ENCODE data around the gene PSMD2.
"Not testable (repeated sequence)": the region's sequence is repeated elsewhere in the genome, so short reads cannot be mapped to it uniquely, and the experiment has no call there.

Gene PSMD2

GRCh38 chr3:184261854-184262763, 36.9 kb upstream of the PSMD2 start:
- Mint-ChIP-seq H3K27me3 (peaks cover 4% of the 10 kb centered on the region), H3K4me3 (peak overlapping the region; percentile 74), H3K9me3 (no peaks in the 10 kb centered on the region), H3K4me1 (peaks cover 25% of the 10 kb centered on the region), H3K36me3 (ENCODE audit: insufficient read depth) (peaks cover 9% of the 10 kb centered on the region), H3K27ac (ENCODE audit: low read depth) (no peak overlapping the region)
- ATAC-seq (replicated peaks; ENCODE audit: extremely low read depth, poor library complexity, severe bottlenecking) (peak; percentile 7), DNase-seq (ENCODE audit: low spot score in 2 of 2) (no peak)

- Mint-ChIP-seq H3K9me3 (no peaks in the 10 kb centered on the region), H3K27ac (ENCODE audit: low read depth) (no peak overlapping the region), H3K27me3 (peaks cover 11% of the 10 kb centered on the region), H3K4me1 (peaks cover 25% of the 10 kb centered on the region), H3K4me3 (peak overlapping the region; percentile 74), H3K36me3 (ENCODE audit: insufficient read depth) (peaks cover 9% of the 10 kb centered on the region)
- DNase-seq (ENCODE audit: low spot score in 2 of 2), result no peak
- no peak for ATAC-seq (replicated peaks; ENCODE audit: extremely low read depth, poor library complexity, severe bottlenecking)
Measured at GRCh38 chr3:184262764-184263179, 36.3 kb upstream of the PSMD2 start.

- not testable (repeated sequence) for H3K36me3 Mint-ChIP-seq (ENCODE audit: insufficient read depth); ATAC-seq (replicated peaks; ENCODE audit: extremely low read depth, poor library complexity, severe bottlenecking); DNase-seq (ENCODE audit: low spot score in 2 of 2); H3K4me1 Mint-ChIP-seq; H3K4me3 Mint-ChIP-seq; H3K27ac Mint-ChIP-seq (ENCODE audit: low read depth); H3K9me3 Mint-ChIP-seq
- peaks cover 30% of the 10 kb centered on the region for H3K27me3 Mint-ChIP-seq
Measured at GRCh38 chr3:184267249-184267648, 31.8 kb upstream of the PSMD2 start.

GRCh38 chr3:184272269-184272668, 26.8 kb upstream of the PSMD2 start:
- Mint-ChIP-seq H3K4me3 (no peak overlapping the region), H3K27me3 (peaks cover 58% of the 10 kb centered on the region)

GRCh38 chr3:184275381-184275701, 23.7 kb upstream of the PSMD2 start:
- Mint-ChIP-seq H3K27me3 (peaks cover 63% of the 10 kb centered on the region), H3K4me3 (no peak overlapping the region), H3K9me3 (no peaks in the 10 kb centered on the region), H3K4me1 (peaks cover 7% of the 10 kb centered on the region), H3K36me3 (ENCODE audit: insufficient read depth) (no peaks in the 10 kb centered on the region), H3K27ac (ENCODE audit: low read depth) (no peak overlapping the region)
- DNase-seq (ENCODE audit: low spot score in 2 of 2) (no peak), ATAC-seq (replicated peaks; ENCODE audit: extremely low read depth, poor library complexity, severe bottlenecking) (no peak)

More at GRCh38 chr3:184272269-184272668, 26.8 kb upstream of the PSMD2 start:
- ATAC-seq (replicated peaks; ENCODE audit: extremely low read depth, poor library complexity, severe bottlenecking) (no peak), DNase-seq (ENCODE audit: low spot score in 2 of 2) (no peak)
- Mint-ChIP-seq H3K9me3 (no peaks in the 10 kb centered on the region), H3K4me1 (peaks cover 7% of the 10 kb centered on the region), H3K27ac (ENCODE audit: low read depth) (no peak overlapping the region), H3K36me3 (ENCODE audit: insufficient read depth) (no peaks in the 10 kb centered on the region)

- DNase-seq (ENCODE audit: low spot score in 2 of 2) (no peak), ATAC-seq (replicated peaks; ENCODE audit: extremely low read depth, poor library complexity, severe bottlenecking) (no peak)
- peaks cover 7% of the 10 kb centered on the region for H3K4me1 Mint-ChIP-seq
- no peaks in the 10 kb centered on the region for H3K9me3 Mint-ChIP-seq
- H3K27ac Mint-ChIP-seq (ENCODE audit: low read depth), result no peak within 1 kb of the TSS
- H3K27me3 Mint-ChIP-seq, result peaks cover 63% of the 10 kb centered on the region
- no peak within 1 kb of the TSS for H3K4me3 Mint-ChIP-seq
- no peaks in the 10 kb centered on the region for H3K36me3 Mint-ChIP-seq (ENCODE audit: insufficient read depth)
Measured at GRCh38 chr3:184275961-184276910, 22.8 kb upstream of the PSMD2 start, which contains the start of gene ECE2. ECE2 (plus strand) TSS chr3:184276022; CDS start chr3:184276154, 132 bp downstream.

GRCh38 chr3:184277366-184277765, 21.7 kb upstream of the PSMD2 start:
- Mint-ChIP-seq H3K4me3 (no peak overlapping the region), H3K4me1 (peaks cover 7% of the 10 kb centered on the region), H3K9me3 (no peaks in the 10 kb centered on the region), H3K27ac (ENCODE audit: low read depth) (no peak overlapping the region), H3K27me3 (peaks cover 63% of the 10 kb centered on the region), H3K36me3 (ENCODE audit: insufficient read depth) (no peaks in the 10 kb centered on the region)
- ATAC-seq (replicated peaks; ENCODE audit: extremely low read depth, poor library complexity, severe bottlenecking) (no peak), DNase-seq (ENCODE audit: low spot score in 2 of 2) (no peak)

- DNase-seq (ENCODE audit: low spot score in 2 of 2) (no peak), ATAC-seq (replicated peaks; ENCODE audit: extremely low read depth, poor library complexity, severe bottlenecking) (no peak)
- H3K36me3 Mint-ChIP-seq (ENCODE audit: insufficient read depth), result no peaks in the 10 kb centered on the region
- H3K27ac Mint-ChIP-seq (ENCODE audit: low read depth), result no peak overlapping the region
- no peak overlapping the region for H3K4me3 Mint-ChIP-seq
- no peaks in the 10 kb centered on the region for H3K9me3 Mint-ChIP-seq
- H3K4me1 Mint-ChIP-seq, result no peaks in the 10 kb centered on the region
- peaks cover 50% of the 10 kb centered on the region for H3K27me3 Mint-ChIP-seq
Measured at GRCh38 chr3:184282941-184283340, 16.1 kb upstream of the PSMD2 start.

- Mint-ChIP-seq H3K9me3 (no peaks in the 10 kb centered on the region), H3K36me3 (ENCODE audit: insufficient read depth) (no peaks in the 10 kb centered on the region), H3K27ac (ENCODE audit: low read depth) (no peak overlapping the region), H3K4me3 (no peak overlapping the region), H3K27me3 (peaks cover 43% of the 10 kb centered on the region), H3K4me1 (no peaks in the 10 kb centered on the region)
- no peak for DNase-seq (ENCODE audit: low spot score in 2 of 2)
- ATAC-seq (replicated peaks; ENCODE audit: extremely low read depth, poor library complexity, severe bottlenecking), result no peak
Measured at GRCh38 chr3:184283681-184284080, 15.4 kb upstream of the PSMD2 start.

- no peak overlapping the region for H3K27ac Mint-ChIP-seq (ENCODE audit: low read depth)
- no peaks in the 10 kb centered on the region for H3K4me1 Mint-ChIP-seq
- H3K36me3 Mint-ChIP-seq (ENCODE audit: insufficient read depth), result no peaks in the 10 kb centered on the region
- peaks cover 34% of the 10 kb centered on the region for H3K27me3 Mint-ChIP-seq
- no peak for DNase-seq (ENCODE audit: low spot score in 2 of 2)
- ATAC-seq (replicated peaks; ENCODE audit: extremely low read depth, poor library complexity, severe bottlenecking), result no peak
- no peak overlapping the region for H3K4me3 Mint-ChIP-seq
- H3K9me3 Mint-ChIP-seq, result no peaks in the 10 kb centered on the region
Measured at GRCh38 chr3:184284696-184285095, 14.3 kb upstream of the PSMD2 start.

GRCh38 chr3:184289426-184289938, 9.6 kb upstream of the PSMD2 start:
- H3K9me3 Mint-ChIP-seq, result no peaks in the 10 kb centered on the region
- H3K4me3 Mint-ChIP-seq, result no peak overlapping the region
- H3K36me3 Mint-ChIP-seq (ENCODE audit: insufficient read depth), result no peaks in the 10 kb centered on the region

GRCh38 chr3:184290331-184290730, 8.7 kb upstream of the PSMD2 start:
- Mint-ChIP-seq H3K27ac (ENCODE audit: low read depth) (no peak overlapping the region), H3K4me3 (no peak overlapping the region), H3K9me3 (no peaks in the 10 kb centered on the region), H3K4me1 (no peaks in the 10 kb centered on the region), H3K27me3 (peaks cover 26% of the 10 kb centered on the region), H3K36me3 (ENCODE audit: insufficient read depth) (no peaks in the 10 kb centered on the region)
- DNase-seq (ENCODE audit: low spot score in 2 of 2), result no peak
- no peak for ATAC-seq (replicated peaks; ENCODE audit: extremely low read depth, poor library complexity, severe bottlenecking)

More at GRCh38 chr3:184289426-184289938, 9.6 kb upstream of the PSMD2 start:
- Mint-ChIP-seq H3K27ac (ENCODE audit: low read depth) (no peak overlapping the region), H3K27me3 (peaks cover 28% of the 10 kb centered on the region), H3K4me1 (no peaks in the 10 kb centered on the region)
- DNase-seq (ENCODE audit: low spot score in 2 of 2), result peak; percentile 27 to 39
- peak; percentile 64 for ATAC-seq (replicated peaks; ENCODE audit: extremely low read depth, poor library complexity, severe bottlenecking)

Measured in central memory CD8-positive, alpha-beta T cell (primary cell).